SIG-M5 treated with dmso at 0.1 percent for 504 hours (cell line): ENCODE data around the gene FAM83C.
A peak's percentile ranks its signal among the peaks of the same experiment; 100 is the strongest.
"Not testable (repeated sequence)": the region's sequence is repeated elsewhere in the genome, so short reads cannot be mapped to it uniquely, and the experiment has no call there.

Source experiments
- DNase-seq: peaks from one replicate; lab custom pipeline; 2025; ENCODE audit not compliant: unreplicated experiment; lab: John Stamatoyannopoulos, UW

FAM83C gene

GRCh38 chr20:35269055-35269781 is 23.0 kb downstream of the FAM83C start:
- peak; percentile 36 for DNase-seq

- no peak for DNase-seq
These were observed 25.1 kb downstream of the FAM83C start for GRCh38 chr20:35267092-35267491.

- DNase-seq: no peak
These were observed 27.5 kb downstream of the FAM83C start for GRCh38 chr20:35264755-35265154.

- no peak for DNase-seq
These were observed 28.5 kb downstream of the FAM83C start for GRCh38 chr20:35263532-35264341.

GRCh38 chr20:35262731-35263531 is 29.3 kb downstream of the FAM83C start:
- DNase-seq: not testable (repeated sequence)

GRCh38 chr20:35262321-35262720 is 29.9 kb downstream of the FAM83C start:
- DNase-seq: not testable (repeated sequence)

GRCh38 chr20:35260426-35260825 is 31.8 kb downstream of the FAM83C start:
- DNase-seq: no peak

GRCh38 chr20:35257175-35257909 is 34.9 kb downstream of the FAM83C start:
- DNase-seq: no peak

GRCh38 chr20:35254448-35254999 is 37.7 kb downstream of the FAM83C start:
- no peak for DNase-seq

- no peak for DNase-seq
These were observed 39.2 kb downstream of the FAM83C start for GRCh38 chr20:35253010-35253409.

- not testable (repeated sequence) for DNase-seq
These were observed 39.6 kb downstream of the FAM83C start for GRCh38 chr20:35252598-35252997.

GRCh38 chr20:35252037-35252461 is 40.2 kb downstream of the FAM83C start:
- no peak for DNase-seq

GRCh38 chr20:35251613-35251940 is 40.6 kb downstream of the FAM83C start:
- no peak for DNase-seq

- DNase-seq: no peak
These were observed 43.4 kb downstream of the FAM83C start for GRCh38 chr20:35248641-35249475.

GRCh38 chr20:35246723-35247122 is 45.5 kb downstream of the FAM83C start:
- no peak for DNase-seq

- DNase-seq: no peak
These were observed 48.2 kb downstream of the FAM83C start for GRCh38 chr20:35243986-35244385.

- no peak for DNase-seq
These were observed 48.9 kb downstream of the FAM83C start for GRCh38 chr20:35243317-35243716.

GRCh38 chr20:35240811-35241293 is 51.4 kb downstream of the FAM83C start:
- no peak for DNase-seq

- DNase-seq: no peak
These were observed 52.0 kb downstream of the FAM83C start for GRCh38 chr20:35240083-35240810.
